ENCODE data around the gene SUN1.
A peak's percentile ranks its signal among the peaks of the same experiment; 100 is the strongest.
"Not testable (repeated sequence)": the region's sequence is repeated elsewhere in the genome, so short reads cannot be mapped to it uniquely, and the experiment has no call there.

The SUN1 gene

DNA sequence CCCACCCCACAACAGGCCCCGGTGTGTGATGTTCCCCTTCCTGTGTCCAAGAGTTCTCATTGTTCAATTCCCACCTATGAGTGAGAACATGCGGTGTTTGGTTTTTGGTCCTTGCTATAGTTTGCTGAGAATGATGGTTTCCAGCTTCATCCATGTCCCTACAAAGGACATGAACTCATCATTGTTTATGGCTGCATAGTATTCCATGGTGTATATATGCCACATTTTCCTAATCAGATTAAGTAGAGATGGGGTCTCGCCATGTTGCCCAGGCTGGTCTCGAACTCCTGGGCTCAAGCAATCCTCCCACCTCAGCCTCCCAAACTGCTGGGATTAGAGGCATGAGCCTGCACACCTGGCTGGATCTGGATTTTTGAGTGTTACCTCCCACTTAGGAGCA lies 28.5 kb upstream of the SUN1 start:
- not testable (repeated sequence) for DNase-seq

DNA sequence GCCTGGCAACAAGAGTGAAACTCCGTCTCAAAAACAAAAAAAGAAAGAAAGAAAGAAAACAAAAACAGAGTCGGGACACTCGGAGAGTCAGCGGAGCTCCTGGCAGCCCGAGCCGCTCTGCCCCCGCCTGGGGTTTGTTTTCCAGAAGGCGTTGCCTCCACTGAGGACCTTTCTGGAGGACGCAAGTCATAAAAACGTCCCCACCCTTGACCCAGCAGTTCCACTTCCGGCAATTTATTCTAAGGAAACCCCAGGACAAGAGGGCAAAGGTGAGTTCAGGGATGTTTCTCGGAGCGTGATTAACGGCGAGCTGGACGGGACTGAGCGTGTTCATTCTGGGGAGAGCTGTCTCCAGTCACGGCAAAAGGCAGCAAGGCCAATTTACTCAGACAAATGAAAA lies 27.0 kb upstream of the SUN1 start:
- no peak for DNase-seq

- no peak for DNase-seq
Observed at GRCh38 chr7:815284-816216, 16.7 kb upstream of the SUN1 start.

- peak; percentile 95 for DNase-seq
Observed at GRCh38 chr7:816300-816750, 16.0 kb upstream of the SUN1 start.

GRCh38 chr7:816751-817671 lies 15.3 kb upstream of the SUN1 start:
- DNase-seq, result no peak

DNA sequence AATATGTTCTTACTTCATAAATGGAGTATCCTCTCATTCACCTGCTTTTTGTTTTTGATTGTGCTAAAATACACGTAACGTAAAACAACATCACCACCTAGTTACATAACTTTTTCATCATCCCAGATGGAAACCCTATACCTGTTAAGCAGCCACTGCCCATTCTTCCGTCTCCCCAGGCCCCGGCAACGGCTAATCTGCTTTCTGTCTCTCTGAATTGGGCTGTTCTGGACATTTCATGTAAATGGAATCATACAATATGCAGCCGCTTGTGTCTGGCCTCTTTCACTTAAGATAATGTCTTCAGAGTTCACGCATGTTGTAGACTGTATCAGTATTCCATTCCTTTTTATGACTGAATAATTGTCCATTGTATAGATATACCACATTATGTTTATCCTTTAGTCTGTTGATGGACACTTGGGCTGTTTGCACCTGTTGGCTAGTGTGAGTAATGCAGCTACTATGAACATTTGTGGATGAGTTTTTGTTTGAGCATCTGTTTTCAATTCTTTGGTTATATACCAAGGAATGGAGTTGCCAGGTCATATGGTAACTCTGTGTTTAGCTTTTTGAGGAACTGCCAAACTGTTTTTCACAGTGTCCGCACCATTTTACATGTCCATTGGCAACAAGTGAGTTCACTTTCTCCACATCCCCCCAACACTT lies 14.1 kb upstream of the SUN1 start:
- DNase-seq, result no peak

GRCh38 chr7:820341-820740 lies 11.9 kb upstream of the SUN1 start:
- DNase-seq, result no peak

DNA sequence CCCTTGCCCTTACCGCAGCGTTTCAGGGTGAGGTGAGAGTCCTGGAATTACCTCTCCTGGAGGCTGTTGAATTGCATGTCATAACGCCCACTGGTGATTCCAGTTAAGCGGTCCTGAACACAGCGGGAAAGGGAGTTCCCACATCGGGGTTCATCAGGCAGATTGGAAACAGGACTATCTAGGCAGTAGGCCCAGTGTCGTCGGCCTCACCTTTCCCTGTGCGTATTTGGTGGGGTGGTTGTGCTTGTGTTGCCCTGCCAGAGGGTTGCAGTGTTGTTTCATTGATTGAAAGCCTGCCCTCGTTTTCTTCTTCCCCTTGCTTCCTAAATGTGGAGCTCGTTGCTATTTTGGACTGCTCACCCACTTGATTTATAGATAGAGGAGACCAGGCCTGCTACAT lies 10.6 kb upstream of the SUN1 start:
- no peak for DNase-seq

- DNase-seq, result no peak
Observed at GRCh38 chr7:822692-823276, 9.5 kb upstream of the SUN1 start.

DNA sequence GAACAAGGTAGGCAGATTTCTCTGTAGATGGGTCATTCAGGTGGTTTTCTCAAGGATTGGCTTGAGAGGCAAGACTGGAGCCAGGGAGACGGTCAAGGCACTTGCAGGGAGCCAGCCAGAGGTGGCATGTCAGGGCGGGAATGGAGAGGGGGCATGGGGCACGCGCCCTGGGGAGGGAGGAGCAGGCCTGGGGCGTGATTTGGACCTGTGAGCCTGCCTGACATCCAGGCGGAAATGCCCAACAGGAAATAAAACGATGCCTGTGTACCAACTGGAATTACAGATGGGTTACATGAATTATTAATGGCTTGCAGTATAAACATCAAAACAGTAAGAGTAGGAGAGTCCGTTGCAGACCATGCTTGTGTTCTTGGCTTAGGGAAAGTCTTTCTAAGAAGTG lies 8.6 kb upstream of the SUN1 start:
- DNase-seq, result no peak

GRCh38 chr7:824081-824480 lies 8.2 kb upstream of the SUN1 start:
- no peak for DNase-seq

DNA sequence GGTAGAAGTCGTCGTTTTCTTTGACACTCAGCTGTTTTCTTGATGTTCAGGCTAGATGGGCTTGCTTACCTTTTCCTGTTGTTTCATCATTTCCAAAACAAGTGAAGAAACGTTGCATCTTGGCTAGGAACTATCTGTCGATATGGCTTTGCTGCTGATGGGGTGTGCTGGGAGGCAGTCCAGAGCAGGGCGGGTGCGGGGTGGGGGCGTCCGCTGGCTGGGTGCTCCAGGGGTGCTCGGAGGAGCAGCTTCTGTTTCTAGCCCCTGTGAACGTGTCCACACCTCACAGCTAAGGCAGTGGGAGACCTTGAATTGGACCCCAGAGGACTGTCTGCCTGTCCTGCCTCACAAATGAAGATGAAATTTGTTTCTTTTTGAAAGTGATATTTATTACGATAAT lies 7.6 kb upstream of the SUN1 start:
- DNase-seq, result no peak

DNA sequence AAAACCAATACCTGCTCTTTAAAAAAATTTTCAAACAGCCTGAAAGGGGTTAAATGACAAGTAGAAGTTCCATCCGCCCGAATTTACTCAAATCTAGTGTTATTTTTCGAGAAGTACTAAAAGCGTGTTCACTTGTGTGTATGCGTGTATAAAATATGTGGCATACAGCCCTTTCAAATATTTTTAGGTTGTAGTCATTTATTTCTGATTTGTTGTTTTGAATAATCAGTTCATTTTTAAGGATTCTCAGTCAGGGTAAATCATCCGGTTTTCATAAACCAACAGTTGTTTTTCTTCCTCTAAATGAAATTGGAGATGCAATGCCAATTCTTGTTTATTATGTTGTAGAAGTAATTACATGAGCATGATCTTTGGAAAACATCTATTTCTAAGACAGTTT lies 6.9 kb upstream of the SUN1 start:
- DNase-seq, result no peak

DNA sequence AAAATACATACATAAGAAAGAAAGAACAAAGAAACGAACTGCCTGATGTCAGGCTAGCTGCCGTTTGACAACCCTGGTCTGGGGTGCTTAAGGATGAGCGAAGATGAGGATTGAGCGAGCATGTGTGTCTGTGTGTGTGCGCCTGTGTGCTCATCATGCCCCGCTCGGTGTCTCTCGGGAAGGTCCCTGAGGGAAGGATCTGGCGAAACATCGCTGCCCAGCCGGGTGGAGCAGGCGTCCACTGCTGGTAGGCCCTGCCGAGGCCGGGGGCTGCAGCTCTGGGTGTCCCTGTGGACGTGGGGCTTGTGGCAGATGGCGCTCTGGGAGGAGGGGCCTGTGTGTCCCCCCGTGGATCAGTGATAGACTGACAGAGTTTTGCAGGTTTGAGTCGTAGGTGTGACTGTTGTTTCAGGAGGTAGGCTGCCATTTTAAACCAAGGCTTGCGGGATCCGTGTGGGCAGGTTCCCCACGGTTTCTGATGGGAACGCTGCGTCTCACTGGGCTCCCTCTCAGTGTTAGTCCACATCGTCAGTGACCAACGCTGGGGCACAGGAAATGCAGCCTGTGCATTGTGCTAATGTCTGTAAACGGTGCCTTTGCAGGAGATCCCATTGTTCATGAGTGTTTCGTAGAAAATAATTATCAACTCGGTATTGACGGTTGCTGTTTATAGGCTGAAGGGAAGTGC lies 5.9 kb upstream of the SUN1 start:
- DNase-seq, result no peak

- DNase-seq, result no peak
Observed at GRCh38 chr7:828793-829561, 3.3 kb upstream of the SUN1 start.

DNA sequence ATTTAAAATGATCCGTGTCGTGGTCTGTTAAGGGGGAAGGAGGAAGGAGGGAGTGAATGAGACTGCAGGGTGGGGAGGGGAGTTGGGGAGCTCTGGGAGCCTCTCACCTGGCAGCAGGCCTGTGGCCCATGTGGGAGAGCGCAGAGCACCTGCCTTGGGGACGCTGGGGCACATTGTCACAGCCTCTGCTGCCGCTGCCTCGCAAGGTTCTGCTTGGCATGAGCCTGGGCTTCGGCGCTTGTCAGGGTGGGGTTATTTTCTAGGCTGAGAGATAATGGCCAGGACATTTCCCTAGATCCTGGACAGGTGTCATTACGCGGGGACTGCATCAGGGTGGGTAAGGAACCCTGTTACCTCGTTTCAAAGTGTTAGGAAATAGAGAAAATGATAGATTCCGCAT lies 2.2 kb upstream of the SUN1 start:
- no peak for DNase-seq

DNA sequence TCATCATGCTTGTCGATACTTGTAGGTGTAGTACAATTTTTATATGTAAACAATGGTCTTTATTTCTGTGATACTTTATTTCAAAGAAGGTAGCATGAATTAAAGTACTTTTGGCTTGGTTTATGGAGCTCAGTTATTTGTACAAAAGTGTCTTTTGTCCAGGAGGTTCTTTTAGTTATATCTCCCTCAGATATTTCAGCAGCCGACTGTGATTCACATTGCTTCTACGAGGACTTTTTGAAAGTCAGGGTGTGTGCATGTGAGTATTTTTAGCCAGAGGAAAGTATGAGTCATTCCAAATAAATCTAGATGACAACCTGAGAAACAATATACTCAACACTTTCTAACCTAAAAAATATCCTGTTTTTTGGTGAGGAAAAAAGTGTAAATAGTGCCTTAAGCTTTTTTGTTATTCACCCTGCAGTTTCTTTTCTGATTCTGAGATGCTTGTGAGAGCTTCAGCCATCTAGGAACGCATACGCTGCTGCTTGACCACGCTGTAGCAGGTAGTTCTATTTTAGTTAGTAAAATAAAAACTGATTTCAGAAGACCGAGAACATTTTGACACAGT lies 595 bp upstream of the SUN1 start:
- DNase-seq, result no peak

DNA sequence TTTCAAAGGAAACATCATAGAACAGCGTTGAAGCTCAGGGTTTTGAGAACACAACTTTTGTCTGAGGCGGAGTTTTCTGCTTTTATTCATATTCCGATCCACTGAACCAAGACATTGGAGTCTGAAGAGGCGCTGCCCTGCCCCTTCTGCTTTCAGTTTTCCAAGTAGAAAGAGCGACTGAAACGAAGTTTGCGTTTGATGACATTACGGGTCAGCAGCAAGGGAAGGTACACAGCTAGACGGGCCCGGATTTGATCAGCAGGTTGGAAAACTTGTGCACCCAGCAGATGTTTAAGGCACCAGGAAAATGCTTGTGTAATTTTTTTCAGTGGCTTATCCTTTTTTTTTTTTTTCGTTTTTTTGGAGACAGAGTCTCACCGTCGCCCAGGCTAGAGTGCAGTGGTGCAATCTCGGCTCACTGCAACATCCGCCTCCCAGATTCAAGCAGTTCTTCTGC lies 720 bp downstream of the SUN1 start:
- no peak for DNase-seq

DNA sequence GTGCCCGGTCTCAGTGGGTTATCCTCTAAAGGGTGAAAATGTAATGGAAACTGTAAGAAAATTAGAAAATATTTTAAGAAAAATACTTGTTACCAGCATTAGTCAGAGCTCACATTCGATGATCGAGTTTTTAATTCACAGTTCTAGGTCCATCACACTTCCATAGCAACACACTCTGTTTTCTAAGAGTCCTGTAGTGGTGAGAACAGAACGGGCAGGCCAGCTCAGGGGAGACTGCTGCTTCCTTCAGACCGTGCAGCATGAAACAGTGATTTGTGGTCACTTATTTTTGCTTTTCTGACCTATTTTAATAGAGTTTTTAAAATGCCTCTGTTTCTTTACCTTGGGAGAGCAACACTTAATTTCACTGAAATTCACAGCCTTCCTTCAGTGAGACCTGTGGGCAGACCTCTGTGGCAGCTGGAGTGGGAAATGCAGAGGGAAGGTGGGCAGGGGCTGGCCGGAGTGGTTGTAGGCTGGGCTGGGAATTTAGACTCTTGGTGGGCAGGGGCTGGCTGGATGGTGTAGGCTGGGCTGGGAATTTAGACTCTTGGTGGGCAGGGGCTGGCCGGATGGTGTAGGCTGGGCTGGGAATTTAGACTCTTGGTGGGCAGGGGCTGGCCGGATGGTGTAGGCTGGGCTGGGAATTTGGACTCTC lies 1.5 kb downstream of the SUN1 start:
- no peak for DNase-seq

DNA sequence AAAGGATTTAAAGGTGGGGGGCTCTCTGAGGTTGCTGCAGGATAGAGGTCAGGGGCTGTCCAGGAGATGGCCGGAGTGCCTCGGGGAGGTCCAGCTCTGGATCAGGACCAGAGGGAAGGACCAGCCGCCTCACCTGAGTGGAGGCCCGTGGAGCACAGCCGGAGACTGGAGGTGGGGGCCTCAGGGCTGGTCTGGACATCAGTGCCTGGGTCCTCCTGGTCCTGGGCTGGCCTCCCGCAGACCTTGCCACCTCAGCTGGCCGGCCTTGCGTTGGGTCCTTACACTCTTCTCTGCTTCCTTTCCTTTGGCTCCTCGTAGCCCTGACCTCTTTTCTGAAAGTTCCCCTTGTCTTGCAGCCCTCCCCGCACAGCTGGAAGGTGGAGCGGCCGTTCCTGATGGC lies 2.0 kb downstream of the SUN1 start:
- DNase-seq, result no peak

Measured in NCI-H1048 (cell line).